GM23338 (cell line): ENCODE data around the gene SPZ1. TPM values are rescaled to one million over a fixed set of nuclear protein-coding genes. Genes with fewer than 3 reads are reported as not detected.

Experiments
- ATAC-seq: fragments of 200-7000 bp; cut with Tn5 transposase; 3 replicates; pipeline ENCODE4 v1.9.1; 2020
- DNase-seq: peaks from one replicate; pipeline ENCODE4 v3.0.0-alpha.2; 2015; ENCODE audit warnings: low spot score
- H2AFZ ChIP-seq: fragments of 200-600 bp; sonication (generic); 2 replicates; pipeline ENCODE4 v1.8.0; 2016; ENCODE audit warnings: antibody characterized with exemption, mild to moderate bottlenecking, moderate library complexity
- H3F3A ChIP-seq: fragments of 200-600 bp; sonication (generic); replicated peaks from 2 replicates; pipeline ENCODE4 v1.8.0; 2017; ENCODE audit warnings: antibody characterized with exemption, mixed run types, low read depth
- H3K27ac ChIP-seq: fragments of 200-600 bp; sonication (generic); 2 replicates; pipeline ENCODE4 v1.6.1; 2016; ENCODE audit warnings: low read depth
- H3K27me3 ChIP-seq: fragments of 200-600 bp; sonication (generic); 2 replicates; pipeline ENCODE4 v1.8.0; 2016; ENCODE audit warnings: mild to moderate bottlenecking, mixed run types, moderate library complexity; ENCODE audit not compliant: insufficient read depth
- H3K36me3 ChIP-seq: fragments of 200-600 bp; sonication (generic); 2 replicates; pipeline ENCODE4 v1.8.0; 2016; ENCODE audit warnings: mild to moderate bottlenecking; ENCODE audit not compliant: insufficient read depth
- H3K4me1 ChIP-seq: fragments of 200-600 bp; sonication (generic); 2 replicates; pipeline ENCODE4 v1.8.0; 2016; ENCODE audit warnings: mild to moderate bottlenecking, moderate library complexity; ENCODE audit not compliant: insufficient read depth
- H3K4me2 ChIP-seq: fragments of 200-600 bp; sonication (generic); 2 replicates; pipeline ENCODE4 v1.7.1; 2017; ENCODE audit warnings: mixed run types
- H3K4me3 ChIP-seq: fragments of 200-600 bp; sonication (generic); 2 replicates; pipeline ENCODE4 v1.6.1; 2016; ENCODE audit warnings: mixed run types
- H3K79me2 ChIP-seq: fragments of 200-600 bp; sonication (generic); replicated peaks from 2 replicates; pipeline ENCODE4 v1.8.0; 2017; ENCODE audit warnings: mild to moderate bottlenecking; ENCODE audit not compliant: insufficient read depth
- H3K9me2 ChIP-seq: fragments of 200-600 bp; sonication (generic); 2 replicates; pipeline ENCODE4 v1.8.0; 2017; ENCODE audit not compliant: insufficient read depth
- H4K20me1 ChIP-seq: fragments of 200-600 bp; sonication (generic); replicated peaks from 2 replicates; pipeline ENCODE4 v1.8.0; 2017; ENCODE audit warnings: mild to moderate bottlenecking; ENCODE audit not compliant: insufficient read depth
- H3K27ac Mint-ChIP-seq: 2 replicates; pipeline ENCODE4 v1.8.0; 2020; ENCODE audit warnings: inconsistent platforms, mild to moderate bottlenecking, moderate library complexity, mixed read lengths
- H3K27me3 Mint-ChIP-seq: 3 replicates; pipeline ENCODE4 v1.8.0; 2022; ENCODE audit warnings: low read depth, mild to moderate bottlenecking, moderate library complexity, mixed read lengths, inconsistent platforms; ENCODE audit not compliant: insufficient read depth, poor library complexity
- H3K36me3 Mint-ChIP-seq: 3 replicates; pipeline ENCODE4 v1.8.0; 2021; ENCODE audit warnings: low read depth, mild to moderate bottlenecking, inconsistent platforms, moderate library complexity, mixed read lengths
- H3K4me1 Mint-ChIP-seq: 3 replicates; pipeline ENCODE4 v1.8.0; 2020; ENCODE audit warnings: mild to moderate bottlenecking, inconsistent platforms, mixed read lengths
- H3K4me3 Mint-ChIP-seq: 3 replicates; pipeline ENCODE4 v1.8.0; 2021; ENCODE audit warnings: moderate library complexity, mild to moderate bottlenecking, inconsistent platforms, mixed read lengths
- H3K9me3 Mint-ChIP-seq: 3 replicates; pipeline ENCODE4 v1.8.0; 2020; ENCODE audit warnings: moderate library complexity, mild to moderate bottlenecking, inconsistent platforms, mixed read lengths
- CTCF ChIP-seq, 2 experiments: fragments of 200-600 bp in 1 of 2; sonication (generic) in 1 of 2; conservative IDR thresholded peaks; 2 replicates each; pipeline versions ENCODE4 v1.5.1 to v1.6.1; 2016 to 2017; ENCODE audit warnings: antibody characterized with exemption in 2 of 2, low read depth in 2 of 2, mild to moderate bottlenecking in 2 of 2, moderate library complexity in 1 of 2
- EZH2 ChIP-seq: fragments of 200-600 bp; sonication (generic); IDR thresholded peaks from one replicate; pipeline ENCODE4 v1.8.0; 2017; ENCODE audit warnings: antibody characterized with exemption, mild to moderate bottlenecking, low read depth; ENCODE audit not compliant: unreplicated experiment
- EZH2phosphoT487 ChIP-seq: fragments of 200-600 bp; sonication (generic); IDR thresholded peaks from one replicate; pipeline ENCODE4 v1.8.1; 2018; ENCODE audit warnings: antibody characterized with exemption; ENCODE audit not compliant: unreplicated experiment
- JUNB ChIP-seq: IDR thresholded peaks from one replicate; pipeline ENCODE4 v1.6.1; 2016; ENCODE audit warnings: antibody characterized with exemption; ENCODE audit not compliant: unreplicated experiment
- NANOG ChIP-seq: IDR thresholded peaks from 2 replicates; pipeline ENCODE4 v1.6.1; 2016; ENCODE audit warnings: antibody characterized with exemption, borderline replicate concordance
- POLR2AphosphoS5 ChIP-seq: IDR thresholded peaks from 2 replicates; pipeline ENCODE4 v1.6.1; 2016; ENCODE audit warnings: antibody characterized with exemption, low read depth
- REST ChIP-seq: IDR thresholded peaks from one replicate; pipeline ENCODE4 v1.6.1; 2018; ENCODE audit warnings: antibody characterized with exemption; ENCODE audit not compliant: unreplicated experiment
- STAT1 ChIP-seq: IDR thresholded peaks from one replicate; pipeline ENCODE4 v1.6.1; 2016; ENCODE audit warnings: antibody characterized with exemption; ENCODE audit not compliant: unreplicated experiment
- ZNF114 ChIP-seq: fragments of 250-450 bp; sonication (Bioruptor Pico); IDR thresholded peaks from 2 replicates; pipeline ENCODE4 v1.5.0; 2020; ENCODE audit warnings: mild to moderate bottlenecking, moderate library complexity
- ZNF331 ChIP-seq: fragments of 250-450 bp; sonication (Bioruptor Pico); IDR thresholded peaks from 2 replicates; pipeline ENCODE4 v1.5.0; 2020; ENCODE audit warnings: low read depth, mild to moderate bottlenecking, moderate library complexity
- ZNF462 ChIP-seq: fragments of 250-450 bp; sonication (Bioruptor Pico); IDR thresholded peaks from 2 replicates; pipeline ENCODE4 v1.5.0; 2020; ENCODE audit warnings: mild to moderate bottlenecking, moderate library complexity
- polyA plus RNA-seq: library from polyadenylated mRNA; unstranded; fragments of >200 nt; fragmentation: Nextera tagmentation; extraction: Ambion mirVana; gene quantifications from 2 replicates; pipeline ENCODE4 v1.2.1, GENCODE V29; 2016
- total RNA-seq: library from RNA; depleted of rRNA; stranded (reverse); fragments of >200 nt; shearing (Covaris generic); gene quantifications from 2 replicates; pipeline ENCODE4 v1.2.3, GENCODE V29; 2014

SPZ1 gene
- total and polyA plus RNA-seq, 2 experiments from 2014 or later = not detected

DNA sequence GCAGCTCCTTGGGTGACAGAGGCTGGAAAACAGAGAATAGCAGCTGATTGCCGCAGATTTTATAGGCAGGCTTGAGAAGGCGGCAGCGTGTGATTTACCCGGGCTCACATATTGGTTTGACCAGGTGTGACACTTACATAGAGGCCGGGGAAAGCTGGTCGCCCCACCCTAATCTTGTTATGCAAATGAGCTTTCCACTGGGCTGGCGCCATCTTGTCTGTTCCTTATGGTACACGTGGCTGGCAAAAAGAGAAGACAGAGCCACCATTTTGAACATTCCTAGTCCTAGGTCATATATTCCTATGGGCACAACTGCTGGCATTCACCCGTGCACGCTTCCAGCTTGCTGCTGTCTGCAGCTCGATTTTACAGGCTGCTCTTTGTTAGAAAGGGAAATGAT, 11.3 kb upstream of the SPZ1 start (continued):
- TF ChIP-seq REST = no peak
- TF ChIP-seq ZNF331 (CRISPR knock-in tag) = no peak
- TF ChIP-seq POLR2AphosphoS5 = no peak
- TF ChIP-seq NANOG = no peak
- no peak for TF ChIP-seq CTCF (conservative IDR thresholded peaks at IDR 0.05; ENCODE audit: low read depth in 2 of 2)
- TF ChIP-seq EZH2phosphoT487 = no peak
- no peak for TF ChIP-seq ZNF114 (CRISPR knock-in tag)
- no peak for TF ChIP-seq STAT1
- TF ChIP-seq EZH2 = no peak

DNA sequence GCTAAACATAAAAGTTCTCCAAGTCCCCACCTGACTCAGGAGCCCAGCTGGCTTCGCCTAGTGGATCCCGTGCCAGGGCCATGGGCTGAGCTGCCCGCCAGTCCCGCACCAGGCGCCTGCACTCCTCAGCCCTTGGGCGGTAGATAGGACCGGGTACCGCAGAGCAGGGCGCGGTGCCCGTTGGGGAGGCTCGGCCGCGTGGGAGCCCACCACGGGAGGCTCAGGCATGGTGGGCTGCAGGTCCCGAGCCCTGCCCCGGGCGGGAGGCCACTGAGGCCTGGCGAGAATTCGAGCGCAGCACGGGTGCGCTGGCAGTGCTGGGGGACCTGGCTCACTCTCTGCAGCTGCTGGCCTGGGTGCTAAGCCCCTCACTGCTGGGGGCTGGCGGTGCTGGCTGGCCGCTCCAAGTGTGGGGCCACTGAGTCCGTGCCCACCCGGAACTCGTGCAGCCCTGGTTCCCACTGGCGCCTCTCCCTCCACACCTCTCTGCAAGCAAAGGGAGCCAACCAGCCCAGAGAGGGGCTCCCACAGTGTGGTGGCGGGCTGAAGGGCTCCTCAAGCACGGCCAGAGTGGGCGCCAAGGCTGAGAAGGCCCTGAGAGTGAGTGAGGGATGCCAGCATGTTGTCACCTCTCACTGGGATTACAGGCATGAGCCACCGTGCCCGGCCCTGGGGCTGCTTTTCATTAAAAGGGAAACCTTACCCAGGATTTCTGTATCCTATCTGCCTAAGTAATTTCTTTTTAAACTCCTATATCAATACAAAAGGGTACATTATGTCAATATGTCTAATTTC, 9.7 kb upstream of the SPZ1 start:
- no peak for ATAC-seq
- no peaks in the 10 kb centered on the region for H3K27me3 Mint-ChIP-seq
- Histone ChIP-seq H3K27ac (no peak overlapping the region), H3K27me3 (no peaks in the 10 kb centered on the region), H3K9me2 (no peaks in the 10 kb centered on the region; the same call in 1 of the 2 replicates), H2AFZ (no peak overlapping the region), H3K4me3 (no peak overlapping the region), H3K4me2 (no peak overlapping the region), H3K36me3 (peaks cover 4% of the 10 kb centered on the region; the same call in 1 of the 2 replicates), H3F3A (0 out of 2 replicates have a peak, but pooled peaks cover 3% of the 10 kb centered on the region), H4K20me1 (no peaks in the 10 kb centered on the region), H3K4me1 (peaks cover 10% of the 10 kb centered on the region), H3K79me2 (no peaks in the 10 kb centered on the region)
- H3K36me3 Mint-ChIP-seq = peaks cover 15% of the 10 kb centered on the region; the same call in 2 of the 3 replicates
- no peak overlapping the region for H3K27ac Mint-ChIP-seq
- DNase-seq = no peak
- no peak overlapping the region for H3K4me3 Mint-ChIP-seq
- H3K9me3 Mint-ChIP-seq = peaks cover 40% of the 10 kb centered on the region
- TF ChIP-seq ZNF331 (CRISPR knock-in tag) (no peak), ZNF462 (CRISPR knock-in tag) (no peak), JUNB (no peak)
- peaks cover 5% of the 10 kb centered on the region; the same call in 2 of the 3 replicates for H3K4me1 Mint-ChIP-seq
